HG03575 (cell line): ENCODE data around the gene TENM4.

Source experiments
- ATAC-seq: cut with Tn5 transposase; IDR thresholded peaks from one replicate; pipeline ENCODE4 v1.9.1; 2021; ENCODE audit not compliant: unreplicated experiment, insufficient number of reproducible peaks, low FRiP score; ENCODE audit errors: extremely low read depth

TENM4 gene

GRCh38 chr11:78722786-78723185, 718.0 kb downstream of the TENM4 start:
- ATAC-seq, result no peak

GRCh38 chr11:78720281-78720989, 720.4 kb downstream of the TENM4 start:
- ATAC-seq, result no peak

- no peak for ATAC-seq
These were observed 723.8 kb downstream of the TENM4 start for GRCh38 chr11:78717041-78717440.

- no peak for ATAC-seq
These were observed 725.1 kb downstream of the TENM4 start for GRCh38 chr11:78715639-78716311.

- ATAC-seq, result no peak
These were observed 726.3 kb downstream of the TENM4 start for GRCh38 chr11:78714539-78714938.

- ATAC-seq, result no peak
These were observed 729.1 kb downstream of the TENM4 start for GRCh38 chr11:78711735-78712134.

- no peak for ATAC-seq
These were observed 730.4 kb downstream of the TENM4 start for GRCh38 chr11:78710417-78710816.

GRCh38 chr11:78708388-78708787, 732.4 kb downstream of the TENM4 start:
- no peak for ATAC-seq

GRCh38 chr11:78706551-78706950, 734.3 kb downstream of the TENM4 start:
- no peak for ATAC-seq

GRCh38 chr11:78704811-78705210, 736.0 kb downstream of the TENM4 start:
- no peak for ATAC-seq

- no peak for ATAC-seq
These were observed 741.2 kb downstream of the TENM4 start for GRCh38 chr11:78699609-78700135.

- no peak for ATAC-seq
These were observed 742.2 kb downstream of the TENM4 start for GRCh38 chr11:78698612-78699011.

GRCh38 chr11:78696177-78696576, 744.7 kb downstream of the TENM4 start:
- no peak for ATAC-seq

- ATAC-seq, result no peak
These were observed 746.7 kb downstream of the TENM4 start for GRCh38 chr11:78694152-78694551.

- no peak for ATAC-seq
These were observed 749.6 kb downstream of the TENM4 start for GRCh38 chr11:78691215-78691614.

GRCh38 chr11:78690352-78690987, 750.4 kb downstream of the TENM4 start:
- ATAC-seq, result no peak

GRCh38 chr11:78689585-78690153, 751.2 kb downstream of the TENM4 start:
- ATAC-seq, result no peak

- ATAC-seq, result no peak
These were observed 751.7 kb downstream of the TENM4 start for GRCh38 chr11:78689101-78689500.

GRCh38 chr11:78688460-78688859, 752.4 kb downstream of the TENM4 start:
- ATAC-seq, result no peak

- no peak for ATAC-seq
These were observed 755.7 kb downstream of the TENM4 start for GRCh38 chr11:78685156-78685555.
